ENCODE data around the gene SPINK14.

SPINK14 gene

DNA sequence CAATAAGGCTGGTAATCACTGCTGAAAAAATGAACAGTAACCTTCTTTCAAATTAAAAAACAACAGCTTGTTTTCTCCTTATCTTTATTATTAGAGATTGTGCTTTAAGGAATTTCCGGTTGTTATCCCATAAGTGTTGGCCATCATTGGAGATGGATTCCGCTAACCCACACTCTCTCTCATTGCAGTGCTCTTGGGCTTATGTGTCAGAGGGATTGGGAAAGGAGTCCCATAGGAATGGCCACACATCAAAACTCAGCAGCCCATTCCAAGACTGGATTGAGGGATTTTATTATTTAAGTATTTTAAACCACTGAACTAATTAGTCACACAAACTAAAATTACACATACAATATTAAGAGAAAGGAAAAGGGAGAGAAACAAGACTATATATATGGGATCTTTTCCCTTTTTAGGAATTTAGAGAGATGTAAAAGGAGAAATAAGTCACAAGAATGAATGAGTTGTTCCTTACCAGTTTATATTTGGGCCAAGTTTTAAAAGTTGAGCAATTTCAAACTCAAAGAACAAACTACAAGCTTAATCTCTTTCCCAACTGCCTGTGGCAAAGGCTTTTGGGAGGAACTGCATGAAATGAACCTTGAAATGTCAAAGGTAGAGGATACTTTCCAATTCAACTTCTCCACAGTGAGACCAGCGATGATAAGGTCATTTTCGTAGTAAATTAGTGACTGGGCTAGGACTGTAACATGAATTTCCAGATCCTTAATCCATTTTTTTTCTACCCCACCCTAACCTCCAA lies 36.9 kb downstream of the SPINK14 start:
- no peak overlapping the region for H3K4me2 ChIP-seq (ENCODE audit: low read length)

DNA sequence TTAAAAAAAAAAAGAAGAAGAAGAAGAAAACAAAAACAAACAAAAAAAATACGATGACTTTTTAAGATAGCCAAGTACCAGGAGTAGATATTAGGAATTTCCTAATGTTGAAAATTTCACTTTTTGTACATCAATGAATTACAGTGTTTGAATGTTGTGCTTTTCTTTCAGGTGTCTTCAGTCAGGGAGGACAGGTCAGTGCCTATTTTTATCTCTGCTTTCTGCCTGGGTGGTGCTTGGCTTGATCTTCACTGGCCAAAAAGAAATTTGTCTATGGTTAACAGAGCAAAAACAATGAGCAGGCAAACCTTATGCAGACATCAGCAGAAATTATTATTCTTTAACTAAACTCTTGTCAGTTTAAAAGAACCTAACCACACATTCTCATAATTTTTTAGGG lies 37.5 kb downstream of the SPINK14 start:
- Histone ChIP-seq H4K20me1 (ENCODE audit: insufficient read depth, low read length) (no peaks in the 10 kb centered on the region), H3K4me1 (ENCODE audit: insufficient read depth, low read length, severe bottlenecking) (no peaks in the 10 kb centered on the region)

More for the DNA sequence above, 36.9 kb downstream of the SPINK14 start:
- Histone ChIP-seq H2AFZ (ENCODE audit: low read length) (no peak overlapping the region), H3K79me2 (ENCODE audit: insufficient read depth, low read length) (no peaks in the 10 kb centered on the region), H3K9me2 (ENCODE audit: low read depth, low read length) (no peaks in the 10 kb centered on the region), H4K20me1 (ENCODE audit: insufficient read depth, low read length) (no peaks in the 10 kb centered on the region), H3K27me3 (ENCODE audit: insufficient read depth, low read length) (no peaks in the 10 kb centered on the region), H3F3A (ENCODE audit: insufficient read depth, low read length) (no peaks in the 10 kb centered on the region), H3K9me3 (ENCODE audit: low read length) (no peaks in the 10 kb centered on the region), H3K36me3 (ENCODE audit: insufficient read depth, low read length) (no peaks in the 10 kb centered on the region), H3K9ac (ENCODE audit: low read length) (no peak overlapping the region), H3K4me3 (ENCODE audit: low read depth, low read length, poor library complexity, severe bottlenecking) (no peak overlapping the region), H3K27ac (ENCODE audit: low read depth, low read length, poor library complexity, severe bottlenecking) (no peak overlapping the region), H3K4me1 (ENCODE audit: insufficient read depth, low read length, severe bottlenecking) (no peaks in the 10 kb centered on the region)
- TF ChIP-seq, protein P1, sequence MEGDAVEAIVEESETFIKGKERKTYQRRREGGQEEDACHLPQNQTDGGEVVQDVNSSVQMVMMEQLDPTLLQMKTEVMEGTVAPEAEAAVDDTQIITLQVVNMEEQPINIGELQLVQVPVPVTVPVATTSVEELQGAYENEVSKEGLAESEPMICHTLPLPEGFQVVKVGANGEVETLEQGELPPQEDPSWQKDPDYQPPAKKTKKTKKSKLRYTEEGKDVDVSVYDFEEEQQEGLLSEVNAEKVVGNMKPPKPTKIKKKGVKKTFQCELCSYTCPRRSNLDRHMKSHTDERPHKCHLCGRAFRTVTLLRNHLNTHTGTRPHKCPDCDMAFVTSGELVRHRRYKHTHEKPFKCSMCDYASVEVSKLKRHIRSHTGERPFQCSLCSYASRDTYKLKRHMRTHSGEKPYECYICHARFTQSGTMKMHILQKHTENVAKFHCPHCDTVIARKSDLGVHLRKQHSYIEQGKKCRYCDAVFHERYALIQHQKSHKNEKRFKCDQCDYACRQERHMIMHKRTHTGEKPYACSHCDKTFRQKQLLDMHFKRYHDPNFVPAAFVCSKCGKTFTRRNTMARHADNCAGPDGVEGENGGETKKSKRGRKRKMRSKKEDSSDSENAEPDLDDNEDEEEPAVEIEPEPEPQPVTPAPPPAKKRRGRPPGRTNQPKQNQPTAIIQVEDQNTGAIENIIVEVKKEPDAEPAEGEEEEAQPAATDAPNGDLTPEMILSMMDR (IDR thresholded peaks at IDR 0.05; ENCODE audit: low read length) = no peak
- TF ChIP-seq EZH2 (IDR thresholded peaks at IDR 0.05; ENCODE audit: borderline replicate concordance, low read length) = no peak

DNA sequence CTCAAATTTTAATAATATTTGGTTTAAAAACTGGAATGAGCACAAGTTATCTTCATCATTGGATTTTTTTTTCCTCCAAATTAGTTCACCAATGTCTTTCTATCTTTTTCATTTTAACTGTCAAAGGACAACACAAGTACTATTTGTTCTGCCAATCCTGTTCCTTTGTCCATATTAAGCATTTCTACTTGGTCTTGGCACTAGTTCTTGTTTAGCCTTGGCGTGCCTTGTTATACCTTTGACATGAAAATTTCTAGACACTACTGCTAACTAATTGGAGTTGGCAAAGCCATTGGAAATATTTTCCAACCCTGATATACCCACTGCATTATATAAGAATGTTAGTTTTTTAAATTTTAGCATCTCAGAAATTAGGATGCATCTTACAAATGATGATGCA lies 38.3 kb downstream of the SPINK14 start:
- Histone ChIP-seq H3K4me3 (ENCODE audit: low read depth, low read length, poor library complexity, severe bottlenecking) (no peak overlapping the region), H3K27ac (ENCODE audit: low read depth, low read length, poor library complexity, severe bottlenecking) (no peak overlapping the region), H3K79me2 (ENCODE audit: insufficient read depth, low read length) (no peaks in the 10 kb centered on the region), H3K9me3 (ENCODE audit: low read length) (no peaks in the 10 kb centered on the region), H3K36me3 (ENCODE audit: insufficient read depth, low read length) (no peaks in the 10 kb centered on the region), H3K4me2 (ENCODE audit: low read length) (no peak overlapping the region), H3K4me1 (ENCODE audit: insufficient read depth, low read length, severe bottlenecking) (no peaks in the 10 kb centered on the region), H4K20me1 (ENCODE audit: insufficient read depth, low read length) (no peaks in the 10 kb centered on the region), H3K9ac (ENCODE audit: low read length) (no peak overlapping the region), H2AFZ (ENCODE audit: low read length) (no peak overlapping the region), H3F3A (ENCODE audit: insufficient read depth, low read length) (no peaks in the 10 kb centered on the region), H3K27me3 (ENCODE audit: insufficient read depth, low read length) (no peaks in the 10 kb centered on the region), H3K9me2 (ENCODE audit: low read depth, low read length) (no peaks in the 10 kb centered on the region)
- TF ChIP-seq, protein P1 (IDR thresholded peaks at IDR 0.05; ENCODE audit: low read length) = no peak
- no peak for TF ChIP-seq EZH2 (IDR thresholded peaks at IDR 0.05; ENCODE audit: borderline replicate concordance, low read length)

More for the DNA sequence above, 37.5 kb downstream of the SPINK14 start:
- Histone ChIP-seq H3F3A (ENCODE audit: insufficient read depth, low read length) (no peaks in the 10 kb centered on the region), H3K9me2 (ENCODE audit: low read depth, low read length) (no peaks in the 10 kb centered on the region), H3K79me2 (ENCODE audit: insufficient read depth, low read length) (no peaks in the 10 kb centered on the region), H3K4me3 (ENCODE audit: low read depth, low read length, poor library complexity, severe bottlenecking) (no peak overlapping the region), H3K9me3 (ENCODE audit: low read length) (no peaks in the 10 kb centered on the region), H3K9ac (ENCODE audit: low read length) (no peak overlapping the region), H3K36me3 (ENCODE audit: insufficient read depth, low read length) (no peaks in the 10 kb centered on the region), H3K4me2 (ENCODE audit: low read length) (no peak overlapping the region), H3K27me3 (ENCODE audit: insufficient read depth, low read length) (no peaks in the 10 kb centered on the region), H2AFZ (ENCODE audit: low read length) (no peak overlapping the region), H3K27ac (ENCODE audit: low read depth, low read length, poor library complexity, severe bottlenecking) (no peak overlapping the region)
- no peak for TF ChIP-seq EZH2 (IDR thresholded peaks at IDR 0.05; ENCODE audit: borderline replicate concordance, low read length)
- TF ChIP-seq, protein P1 (IDR thresholded peaks at IDR 0.05; ENCODE audit: low read length) = no peak
